Measurements from ENCODE around the gene HEMGN.

The HEMGN gene

DNA sequence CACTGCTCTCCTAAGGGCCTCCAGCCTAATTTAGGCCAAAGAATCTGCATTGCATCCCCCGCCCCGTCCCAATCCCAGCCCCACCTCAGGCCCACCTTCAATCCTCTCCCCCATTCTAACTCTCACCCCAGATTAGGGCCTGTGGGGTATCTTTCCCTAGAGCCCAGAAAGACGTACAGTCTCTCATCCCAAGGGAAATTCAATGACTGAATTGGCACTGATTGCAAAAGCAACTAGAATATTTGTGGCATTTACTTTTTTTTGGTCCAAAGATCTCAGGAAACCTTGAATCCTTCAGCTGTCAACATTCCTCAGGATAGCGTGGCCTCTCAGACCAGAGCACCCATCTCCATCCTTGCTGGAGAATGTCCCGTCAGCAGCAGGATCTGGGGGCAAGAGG is 46.2 kb downstream of the HEMGN start:
- no peak for DNase-seq

DNA sequence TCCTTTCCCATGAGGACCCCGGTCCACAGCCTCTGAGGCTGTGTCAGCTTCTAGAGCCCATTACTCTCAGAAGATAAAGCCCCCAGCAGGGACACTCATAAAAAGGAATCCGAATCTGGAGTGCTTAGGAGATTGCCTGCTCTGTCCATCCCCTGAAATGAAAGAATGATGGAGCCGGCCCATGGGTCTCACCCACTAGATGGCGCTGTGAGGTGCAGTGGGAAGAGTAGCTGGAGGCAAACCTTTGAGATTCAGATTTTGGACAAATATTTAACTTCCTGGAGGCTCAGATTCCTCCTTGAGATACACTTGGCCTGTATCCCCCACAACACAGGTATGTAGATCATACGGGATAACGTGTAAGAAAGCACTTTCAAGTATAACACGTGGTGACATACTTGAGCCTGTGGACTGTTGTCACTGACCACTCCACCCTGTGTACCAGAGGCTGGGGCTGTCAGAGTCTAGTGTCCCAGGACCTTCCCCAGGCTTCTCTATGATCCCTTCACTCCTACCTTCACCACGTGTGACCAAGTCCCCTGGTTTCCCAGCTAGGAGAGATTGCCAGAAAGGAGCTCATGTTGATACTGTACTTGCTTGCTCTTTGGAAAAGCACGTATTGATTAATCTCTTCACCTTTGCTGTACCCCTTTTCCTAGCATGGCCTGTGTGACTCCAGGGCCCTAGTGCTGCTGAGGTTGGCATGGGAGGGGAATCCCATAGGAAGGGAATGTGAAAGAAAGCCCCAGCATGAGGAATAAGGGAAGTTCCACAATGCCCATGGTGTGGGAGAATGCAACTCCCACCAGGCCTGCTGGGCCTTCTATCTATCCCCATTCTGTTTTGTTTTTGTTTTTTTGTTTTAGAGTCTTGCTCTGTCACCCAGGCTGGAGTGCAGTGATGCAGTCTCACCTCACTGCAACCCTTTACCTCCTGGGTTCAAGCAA is 47.8 kb downstream of the HEMGN start:
- DNase-seq = no peak

DNA sequence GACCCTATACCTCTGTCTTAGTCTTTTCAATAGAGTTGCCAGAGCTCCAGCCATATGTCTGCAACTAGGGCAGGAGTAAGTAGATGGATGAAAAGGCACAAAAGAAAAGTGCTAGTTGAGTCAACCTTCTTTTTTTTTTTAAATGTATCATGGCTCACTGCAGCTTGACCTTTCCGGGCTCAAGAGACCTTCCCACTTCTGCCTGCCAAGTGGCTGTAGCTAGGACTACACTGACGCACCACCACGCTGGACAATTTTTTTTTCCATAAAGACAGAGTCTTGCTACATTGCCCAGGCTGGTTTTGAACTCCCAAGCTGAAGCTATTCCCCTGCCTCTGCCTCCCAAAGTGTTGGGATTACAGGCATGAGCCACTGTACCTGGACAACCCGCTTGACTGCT is 57.6 kb downstream of the HEMGN start:
- DNase-seq = no peak

All from NCI-H226 (cell line).